ENCODE results near the gene INO80E.

The INO80E gene

GRCh38 chr16:30006659-30007377 is 10.8 kb downstream of the INO80E start:
- TF ChIP-seq, protein P1, sequence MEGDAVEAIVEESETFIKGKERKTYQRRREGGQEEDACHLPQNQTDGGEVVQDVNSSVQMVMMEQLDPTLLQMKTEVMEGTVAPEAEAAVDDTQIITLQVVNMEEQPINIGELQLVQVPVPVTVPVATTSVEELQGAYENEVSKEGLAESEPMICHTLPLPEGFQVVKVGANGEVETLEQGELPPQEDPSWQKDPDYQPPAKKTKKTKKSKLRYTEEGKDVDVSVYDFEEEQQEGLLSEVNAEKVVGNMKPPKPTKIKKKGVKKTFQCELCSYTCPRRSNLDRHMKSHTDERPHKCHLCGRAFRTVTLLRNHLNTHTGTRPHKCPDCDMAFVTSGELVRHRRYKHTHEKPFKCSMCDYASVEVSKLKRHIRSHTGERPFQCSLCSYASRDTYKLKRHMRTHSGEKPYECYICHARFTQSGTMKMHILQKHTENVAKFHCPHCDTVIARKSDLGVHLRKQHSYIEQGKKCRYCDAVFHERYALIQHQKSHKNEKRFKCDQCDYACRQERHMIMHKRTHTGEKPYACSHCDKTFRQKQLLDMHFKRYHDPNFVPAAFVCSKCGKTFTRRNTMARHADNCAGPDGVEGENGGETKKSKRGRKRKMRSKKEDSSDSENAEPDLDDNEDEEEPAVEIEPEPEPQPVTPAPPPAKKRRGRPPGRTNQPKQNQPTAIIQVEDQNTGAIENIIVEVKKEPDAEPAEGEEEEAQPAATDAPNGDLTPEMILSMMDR (conservative IDR thresholded peaks at IDR 0.05; ENCODE audit: low read depth, low read length), result no peak
- H3K4me3 ChIP-seq (ENCODE audit: low read length), result no peak overlapping the region

GRCh38 chr16:30007378-30007895 is 11.4 kb downstream of the INO80E start:
- TF ChIP-seq, protein P1 (conservative IDR thresholded peaks at IDR 0.05; ENCODE audit: low read depth, low read length), result no peak
- no peak for DNase-seq (ENCODE audit: low read depth)
- no peak overlapping the region for H3K4me3 ChIP-seq (ENCODE audit: low read length)

More at GRCh38 chr16:30006659-30007377, 10.8 kb downstream of the INO80E start:
- no peak for DNase-seq (ENCODE audit: low read depth)

GRCh38 chr16:30009085-30009862 is 13.2 kb downstream of the INO80E start:
- DNase-seq (ENCODE audit: low read depth), result no peak
- H3K4me3 ChIP-seq (ENCODE audit: low read length), result no peak overlapping the region
- TF ChIP-seq, protein P1 (conservative IDR thresholded peaks at IDR 0.05; ENCODE audit: low read depth, low read length), result no peak

DNA sequence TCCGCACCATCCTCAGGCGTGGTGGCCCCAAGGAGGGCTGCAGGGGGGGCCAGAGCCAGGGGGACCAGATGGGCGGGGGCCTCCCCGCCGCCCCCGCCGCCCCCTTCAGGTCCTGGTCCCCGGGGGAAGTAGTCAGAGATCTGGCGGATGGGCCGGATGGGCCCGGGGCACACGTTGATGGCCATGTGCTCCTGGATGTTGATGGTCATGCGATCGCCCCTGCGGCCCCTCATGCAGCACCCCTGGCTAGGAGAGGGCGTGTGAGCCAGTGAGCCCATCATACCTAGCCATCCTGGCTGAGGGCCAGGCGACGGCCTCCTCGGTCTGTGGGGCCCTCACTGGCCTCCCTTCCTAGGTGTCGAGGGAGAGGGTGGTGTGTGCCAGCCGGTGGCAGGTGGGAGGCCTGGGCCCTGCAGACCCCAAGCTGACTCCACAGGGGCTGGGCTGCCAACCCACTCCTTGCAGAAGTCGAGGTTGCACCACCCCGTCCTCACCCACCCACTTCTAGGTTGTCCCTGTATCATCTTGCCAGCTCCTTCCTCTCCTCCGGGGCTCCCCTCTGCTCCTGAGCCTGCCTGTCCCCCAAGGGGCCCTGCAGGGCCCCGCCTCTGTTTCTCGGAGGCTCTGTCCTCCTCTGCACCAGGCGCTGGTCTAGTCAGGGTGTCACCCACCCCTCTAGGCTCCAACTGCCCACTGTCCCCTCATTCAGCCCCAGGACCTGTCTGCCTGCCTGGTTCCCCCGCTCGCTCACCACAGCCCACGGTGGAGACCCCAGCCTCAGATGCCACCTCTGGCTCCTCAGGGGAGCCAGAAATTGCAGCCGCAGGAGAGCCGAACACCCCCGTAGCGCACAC is 14.2 kb downstream of the INO80E start:
- DNase-seq (ENCODE audit: low read depth), result no peak
- H3K4me3 ChIP-seq (ENCODE audit: low read length), result peak overlapping the region; percentile 10

GRCh38 chr16:30010844-30011713 is 15.0 kb downstream of the INO80E start, which contains the start of gene DOC2A:
Gene DOC2A (minus strand): TSS chr16:30011027. CDS start chr16:30010222, 805 bp downstream.
- peak within 1 kb of the TSS; percentile 38 for H3K4me3 ChIP-seq (ENCODE audit: low read length)
- TF ChIP-seq, protein P1 (conservative IDR thresholded peaks at IDR 0.05; ENCODE audit: low read depth, low read length), result no peak
- DNase-seq (ENCODE audit: low read depth), result no peak

More for the DNA sequence above, 14.2 kb downstream of the INO80E start:
- TF ChIP-seq, protein P1 (conservative IDR thresholded peaks at IDR 0.05; ENCODE audit: low read depth, low read length), result no peak
